K562 (cell line): Measurements from ENCODE around the gene SORBS2. TPM values are rescaled to one million over a fixed set of nuclear protein-coding genes. Genes with fewer than 3 reads are reported as not detected.

Source experiments
- ATAC-seq: fragments of 200-7000 bp; cut with Tn5 transposase; 3 replicates; pipeline ENCODE4 v1.9.1; 2020; ENCODE audit warnings: moderate library complexity
- BruUV-seq: library from RNA; stranded (reverse); fragments of 400-500 nt; replicated peaks from 2 replicates; lab custom pipeline; 2021; lab: Mats Ljungman, UMichigan
- CTCF ChIA-PET: fragments of 300-600 bp; formaldehyde crosslinking; extraction: SDS; loops from one replicate; lab custom pipeline; 2021; ENCODE audit warnings: low intra/inter-chr PET ratio; lab: Yijun Ruan, JAX
- POLR2A ChIA-PET: fragments of 300-600, 350-650 bp; sonication (Branson Sonifier 250); formaldehyde crosslinking; extraction: SDS; loops from one replicate; lab custom pipeline; 2021; ENCODE audit warnings: antibody characterized with exemption, inconsistent platforms; lab: Yijun Ruan, JAX
- DNase-seq, 4 experiments: peaks; one replicate each; pipeline versions ENCODE4 v3.0.0 to v3.0.0-alpha.2; 2011 to 2018; ENCODE audit warnings: low spot score in 3 of 4, mixed read lengths in 3 of 4; ENCODE audit errors: extremely low read depth in 1 of 4
- FAIRE-seq: peaks from 2 replicates; lab custom pipeline; 2011; peaks lifted over from hg19 to GRCh38; lab: Jason Lieb, UNC
- H2AFZ ChIP-seq: 2 replicates; pipeline ENCODE4 v1.6.0; 2011; ENCODE audit warnings: low read depth, low read length, control low read depth, inconsistent platforms
- H3K27ac ChIP-seq: fragments of 200-600 bp; 3 replicates; pipeline ENCODE4 v1.8.0; 2011; ENCODE audit warnings: low read depth, mild to moderate bottlenecking, control low read depth, inconsistent platforms, low read length, moderate library complexity, mixed read lengths; ENCODE audit errors: extremely low read depth
- H3K27me3 ChIP-seq, 2 experiments: fragments of 300-600 bp in 1 of 2; 2 replicates in 1 of 2; 3 replicates in 1 of 2; pipeline versions ENCODE4 v1.6.0 to v1.8.0; 2011; ENCODE audit warnings: inconsistent platforms in 2 of 2, low read length in 2 of 2, mild to moderate bottlenecking in 1 of 2, mixed read lengths in 1 of 2, moderate library complexity in 1 of 2; ENCODE audit not compliant: control insufficient read depth in 2 of 2, insufficient read depth in 2 of 2
- H3K36me3 ChIP-seq: fragments of 300-600 bp; 3 replicates; pipeline ENCODE4 v1.8.0; 2011; ENCODE audit warnings: mild to moderate bottlenecking, low read length, inconsistent platforms; ENCODE audit not compliant: control insufficient read depth, insufficient read depth
- H3K4me1 ChIP-seq, 2 experiments: fragments of 200-600 bp in 1 of 2; replicated peaks in 1 of 2; 2 replicates in 1 of 2; 3 replicates in 1 of 2; pipeline versions ENCODE4 v1.5.1 to v1.8.0; 2011; ENCODE audit warnings: inconsistent platforms in 2 of 2, low read length in 2 of 2, mild to moderate bottlenecking in 1 of 2, mixed read lengths in 1 of 2, moderate library complexity in 1 of 2; ENCODE audit not compliant: control insufficient read depth in 2 of 2, insufficient read depth in 2 of 2
- H3K4me2 ChIP-seq: 2 replicates; pipeline ENCODE4 v1.6.1; 2011; ENCODE audit warnings: low read length, control low read depth, inconsistent platforms, mixed read lengths; ENCODE audit not compliant: insufficient read depth
- H3K4me3 ChIP-seq: fragments of 200-600 bp; sonication (generic), shearing (Covaris generic); 2 replicates; pipeline ENCODE4 v1.5.1; 2016; ENCODE audit warnings: control low read depth, inconsistent platforms
- H3K79me2 ChIP-seq: fragments of 200-600 bp; 3 replicates; pipeline ENCODE4 v1.8.0; 2011; ENCODE audit warnings: low read length, inconsistent platforms; ENCODE audit not compliant: control insufficient read depth, insufficient read depth
- H3K9ac ChIP-seq, 2 experiments: 2 replicates each; pipeline versions ENCODE4 v1.6.0 to v1.6.1; 2011; ENCODE audit warnings: low read depth in 2 of 2, low read length in 2 of 2, control low read depth in 1 of 2, inconsistent platforms in 1 of 2, mild to moderate bottlenecking in 1 of 2, mixed read lengths in 1 of 2; ENCODE audit not compliant: insufficient read depth in 1 of 2
- H3K9me1 ChIP-seq: one replicate; pipeline ENCODE4 v1.6.0; 2011; ENCODE audit warnings: inconsistent platforms, mild to moderate bottlenecking, low read length, moderate library complexity; ENCODE audit not compliant: control insufficient read depth, insufficient read depth
- H3K9me3 ChIP-seq: replicated peaks from 2 replicates; pipeline ENCODE4 v1.5.1; 2011; ENCODE audit warnings: low read depth, low read length, inconsistent platforms; ENCODE audit not compliant: control insufficient read depth, insufficient read depth
- H4K20me1 ChIP-seq: replicated peaks from 2 replicates; pipeline ENCODE4 v1.6.1; 2011; ENCODE audit warnings: low read length, inconsistent platforms, mixed read lengths; ENCODE audit not compliant: control insufficient read depth, insufficient read depth
- ARID2 ChIP-seq: fragments of 450-650 bp; IDR thresholded peaks from 2 replicates; pipeline ENCODE4 v1.6.1; 2017; ENCODE audit warnings: antibody characterized with exemption, mild to moderate bottlenecking
- C11orf30 ChIP-seq: fragments of 450-650 bp; IDR thresholded peaks from 2 replicates; pipeline ENCODE4 v1.6.1; 2016; ENCODE audit warnings: low read depth, mild to moderate bottlenecking
- HINFP ChIP-seq: fragments of 450-650 bp; conservative IDR thresholded peaks from 2 replicates; pipeline ENCODE4 v1.6.1; 2016; ENCODE audit warnings: missing genetic modification characterization, low read depth, mild to moderate bottlenecking, control low read depth, missing compliant biosample characterization
- MITF ChIP-seq: IDR thresholded peaks from 2 replicates; pipeline ENCODE4 v1.6.1; 2014; ENCODE audit warnings: antibody characterized with exemption
- MTA3 ChIP-seq: fragments of 450-650 bp; formaldehyde crosslinking; IDR thresholded peaks from 2 replicates; pipeline ENCODE4 v1.6.1; 2017; ENCODE audit warnings: mild to moderate bottlenecking, borderline replicate concordance
- TRIM24 ChIP-seq, 2 experiments: fragments of 450-650 bp; IDR thresholded peaks; 2 replicates each; pipeline ENCODE4 v1.6.1; 2016
- ZNF280B ChIP-seq: fragments of 250-450 bp; sonication (Bioruptor Pico); IDR thresholded peaks from 2 replicates; pipeline ENCODE4 v1.5.1; 2021; ENCODE audit warnings: mild to moderate bottlenecking
- ZNF318 ChIP-seq, 2 experiments: fragments of 450-650 bp; IDR thresholded peaks; 2 replicates each; pipeline ENCODE4 v1.6.1; 2016; ENCODE audit warnings: mild to moderate bottlenecking in 2 of 2, borderline replicate concordance in 1 of 2, low read depth in 1 of 2, moderate library complexity in 1 of 2
- ZNF57 ChIP-seq: fragments of 450-650 bp; formaldehyde crosslinking; IDR thresholded peaks from 2 replicates; pipeline ENCODE4 v1.4.0; 2020; ENCODE audit warnings: mild to moderate bottlenecking, moderate library complexity
- WGBS: fragments of 100-300 bp; shearing (Covaris generic); methylation state at CpG from one replicate; pipeline ENCODE4 v1.1.6; 2016; ENCODE audit warnings: low coverage, mixed read lengths; ENCODE audit not compliant: insufficient coverage; ENCODE audit errors: missing lambda C conversion rate; 5-methylcytosine and 5-hydroxymethylcytosine counted together
- in situ Hi-C: fragments of 300-500 bp; cut with MboI; formaldehyde crosslinking; loops from 4 replicates; pipeline ENCODE4 v1.15.0; 2018; ENCODE audit warnings: inconsistent platforms, mixed read lengths
- intact Hi-C: fragments of 100-400 bp; cut with micrococcal nuclease; formaldehyde crosslinking; loops from 2 replicates; pipeline ENCODE4 v1.14.2; 2022
- polyA plus RNA-seq, 8 experiments: library from polyadenylated mRNA; depleted of rRNA in 4 of 8; stranded (reverse) in 5 of 8; unstranded in 3 of 8; fragments of >200 nt; fragmentation: Nextera tagmentation in 2 of 8; fragmentation: Illumina TruSeq in 1 of 8; extraction: Ambion mirVana in 2 of 8; extraction: Trizol in 1 of 8; gene quantifications; 2 replicates each; pipeline versions ENCODE4 v1.2.1 to v1.2.3, GENCODE V29; 2011 to 2014; ENCODE audit warnings: inconsistent platforms in 1 of 8, missing spikeins in 1 of 8
- total RNA-seq, 7 experiments: library from RNA; depleted of rRNA in 6 of 7; stranded (reverse); fragments of >200 nt in 6 of 7; fragmentation: Illumina TruSeq in 2 of 7; extraction: Trizol in 2 of 7; gene quantifications; 2 replicates each; pipeline versions ENCODE4 v1.2.1 to v1.2.3, GENCODE V29; 2011 to 2021; ENCODE audit warnings: low replicate concordance in 1 of 7

Gene SORBS2
- total and polyA plus RNA-seq, 9 of the 15 experiments (the other 6 are each of a cell fraction or from before 2014, with no cell fraction given) = 0.29 TPM; not detected in 8

GRCh38 chr4:185700048-185700447 is 111.9 kb downstream of the SORBS2 start:
- POLR2A ChIA-PET = interaction anchor here (0.8 kb wide), 1 partner anchor 57 kb away, joined by 3 read pairs; no protein-coding TSS in a partner anchor
- intact Hi-C loops (no loop called here), in situ Hi-C loops (no loop called here)
- no peak for ATAC-seq
- BruUV-seq = no TSS peak
- Histone ChIP-seq H3K9me1 (no peaks in the 10 kb centered on the region), H3K9ac (no peak overlapping the region), H3K4me3 (no peak overlapping the region), H3K27ac (no peak overlapping the region), H3K36me3 (no peaks in the 10 kb centered on the region), H3K27me3 (no peaks in the 10 kb centered on the region), H3K4me2 (no peak overlapping the region), H3K4me1 (no peaks in the 10 kb centered on the region), H2AFZ (no peak overlapping the region), H3K79me2 (no peaks in the 10 kb centered on the region), H4K20me1 (no peaks in the 10 kb centered on the region), H3K9me3 (no peaks in the 10 kb centered on the region)
- CTCF ChIA-PET = interaction anchor here (0.6 kb wide), 1 partner anchor 214 kb away, joined by 3 read pairs; no protein-coding TSS in a partner anchor
- no peak for DNase-seq
- FAIRE-seq = no peak
- WGBS = 0% methylated on average over 3 of the region's 3 CpGs
- TF ChIP-seq MITF (no peak), TRIM24 (IDR thresholded peaks at IDR 0.05) (no peak), MTA3 (no peak), ZNF57 (CRISPR knock-in tag) (no peak), ZNF280B (no peak), HINFP (tag) (no peak), ARID2 (no peak), C11orf30 (no peak), ZNF318 (IDR thresholded peaks at IDR 0.05; ENCODE audit: borderline replicate concordance in 1 of 2, low read depth in 1 of 2) (no peak)
